ENCODE results near the gene SUSD5.
"Not testable (repeated sequence)": the region's sequence is repeated elsewhere in the genome, so short reads cannot be mapped to it uniquely, and the experiment has no call there.

The SUSD5 gene

DNA sequence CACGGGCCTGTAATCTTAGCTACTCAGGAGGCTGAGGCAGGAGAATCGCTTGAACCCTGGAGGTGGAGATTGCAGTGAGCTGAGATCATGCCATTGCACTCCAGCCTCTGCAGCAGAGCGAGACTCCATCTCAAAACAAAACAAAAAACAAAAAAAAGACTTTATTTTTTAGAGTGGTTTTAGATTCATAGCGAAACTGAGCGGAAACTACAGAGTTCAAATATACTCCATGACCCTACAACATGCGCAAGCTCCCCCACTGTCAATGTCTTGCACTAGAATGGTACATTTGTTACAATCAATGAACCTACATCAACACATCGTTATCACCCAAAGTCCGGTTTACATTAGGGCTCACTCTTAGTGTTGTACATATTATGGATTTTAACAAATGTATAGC is 107.0 kb downstream of the SUSD5 start:
- no peak for DNase-seq

DNA sequence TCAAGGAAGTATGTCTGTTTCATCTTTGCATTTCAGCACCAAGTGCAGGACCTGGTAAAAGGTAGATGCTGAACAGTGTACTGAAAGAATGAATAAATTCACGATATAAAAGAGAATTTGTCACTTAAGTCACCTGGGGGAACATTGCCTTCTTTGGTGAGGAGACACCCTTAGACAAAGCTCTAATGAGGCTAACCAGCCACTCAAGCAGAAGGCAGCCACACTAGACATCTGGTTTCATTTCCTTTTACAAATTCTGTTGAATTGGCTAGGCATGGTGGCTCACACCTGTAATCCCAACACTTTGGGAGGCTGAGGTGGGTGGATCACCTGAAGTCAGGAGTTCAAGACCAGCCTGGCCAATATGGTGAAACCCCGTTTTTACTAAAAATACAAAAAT is 111.8 kb downstream of the SUSD5 start:
- not testable (repeated sequence) for DNase-seq

DNA sequence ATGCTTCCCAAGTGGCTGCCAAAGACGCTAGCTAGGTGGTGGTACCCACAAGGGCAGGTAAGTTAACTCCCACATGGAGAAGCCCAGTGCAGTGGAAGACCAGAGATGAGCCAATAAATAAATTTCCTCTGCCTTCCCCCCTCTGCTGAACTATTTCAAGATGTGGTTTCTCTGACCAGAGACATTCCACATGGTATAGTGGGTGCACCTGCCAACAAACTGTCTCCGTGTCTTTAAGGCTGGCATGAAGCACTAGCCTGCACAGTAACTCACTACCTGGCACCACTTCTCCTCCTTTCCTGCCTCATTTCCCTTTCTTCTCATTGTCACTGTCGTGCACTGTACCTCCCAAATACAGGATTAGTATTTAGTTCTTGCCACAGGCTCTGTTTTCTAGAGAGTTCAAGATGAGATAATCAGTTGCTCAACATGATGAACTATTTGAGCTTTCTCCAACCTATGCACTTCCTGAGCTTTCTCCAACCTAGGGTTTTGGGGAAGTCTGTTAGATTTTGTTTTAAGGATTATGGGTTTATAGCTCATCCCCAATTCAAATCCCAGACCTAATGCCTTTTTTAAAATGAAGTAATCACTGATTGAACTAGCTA is 113.2 kb downstream of the SUSD5 start:
- DNase-seq, result no peak

DNA sequence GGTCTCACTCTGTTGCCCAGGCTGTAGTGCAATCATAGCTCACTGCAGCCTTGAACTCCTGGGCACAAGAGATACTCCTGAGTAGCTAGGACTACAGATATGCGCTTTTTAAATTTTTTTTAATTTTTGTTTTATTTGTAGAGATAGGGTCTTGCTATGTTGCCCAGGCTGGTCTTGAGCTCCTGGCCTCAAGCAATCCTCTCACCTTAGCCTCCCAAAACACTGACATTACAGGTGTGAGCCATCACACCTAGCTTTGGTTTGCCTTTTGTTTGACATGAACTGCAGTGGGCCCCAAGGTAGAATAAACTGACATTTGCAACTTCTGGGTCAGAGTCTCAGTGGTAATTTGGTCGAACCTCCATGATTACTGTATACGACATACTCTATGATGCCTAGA is 113.8 kb downstream of the SUSD5 start:
- no peak for DNase-seq

DNA sequence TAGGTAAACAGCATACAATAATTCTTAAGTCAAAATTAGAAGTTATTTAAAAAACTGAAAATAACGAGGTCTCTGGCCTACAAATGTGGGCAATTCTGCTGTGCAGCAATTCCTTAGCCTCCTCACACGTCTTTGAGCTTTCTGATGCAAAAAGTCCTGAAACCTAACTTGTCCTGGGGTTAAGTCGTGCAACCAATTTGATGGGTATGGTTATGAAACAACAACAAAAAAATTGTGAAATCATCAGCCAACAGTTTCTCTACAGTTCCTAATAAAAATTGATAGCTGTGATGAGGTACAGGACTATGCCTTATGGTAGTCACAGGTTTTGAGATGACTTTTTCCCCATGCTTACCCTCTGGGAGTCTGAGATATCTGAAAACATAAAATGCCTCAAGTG is 115.1 kb downstream of the SUSD5 start:
- no peak for DNase-seq

DNA sequence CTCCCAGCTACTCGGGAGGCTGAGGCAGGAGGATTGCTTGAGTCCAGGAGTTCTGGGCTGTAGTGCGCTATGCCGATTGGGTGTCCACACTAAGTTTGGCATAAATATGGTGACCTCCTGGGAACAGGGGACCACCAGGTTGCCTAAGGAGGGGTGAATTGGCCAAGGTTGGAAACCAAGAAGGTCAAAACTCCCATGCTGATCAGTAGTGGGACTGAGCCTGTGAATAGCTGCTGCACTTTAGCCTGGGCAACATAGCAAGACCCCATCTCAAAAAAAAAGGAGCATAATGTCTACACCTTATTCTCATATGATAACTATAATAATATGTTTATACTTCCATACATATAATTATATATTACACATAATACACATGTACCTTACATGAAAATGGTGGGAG is 115.6 kb downstream of the SUSD5 start:
- no peak for DNase-seq

DNA sequence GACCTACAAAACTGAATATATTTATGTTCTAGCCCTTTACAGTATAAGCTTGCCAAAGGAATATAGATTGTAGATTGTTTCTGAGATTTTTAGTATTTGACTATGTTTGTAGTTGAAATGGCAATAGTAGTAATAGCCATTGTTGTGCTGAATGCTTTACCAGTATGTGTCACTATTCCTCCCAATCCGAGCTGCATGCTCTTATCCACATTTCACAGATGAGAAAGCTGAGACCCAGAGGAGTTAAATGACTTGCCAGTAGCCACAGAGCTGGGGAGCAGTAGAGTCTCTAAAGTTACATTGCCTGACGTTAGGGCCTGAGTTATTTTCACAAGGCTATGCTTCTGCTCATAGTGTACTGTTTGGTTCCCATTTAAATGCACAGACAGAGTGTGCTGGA is 118.4 kb downstream of the SUSD5 start:
- DNase-seq, result no peak
